Large intestine (tissue), 3 donors: ENCODE results near the gene ARAP2. TPM values are rescaled to one million over a fixed set of nuclear protein-coding genes. Genes with fewer than 3 reads are reported as not detected.
"Not testable (repeated sequence)": the region's sequence is repeated elsewhere in the genome, so short reads cannot be mapped to it uniquely, and the experiment has no call there.

Experiments
- DNase-seq, 2 donors: peaks; one replicate each; pipeline versions ENCODE4 v3.0.0 to v3.0.0-alpha.2; 2013
- H3K27ac ChIP-seq: one replicate; pipeline ENCODE4 v1.5.1; 2013; ENCODE audit warnings: low read length
- H3K27me3 ChIP-seq: 2 replicates; pipeline ENCODE4 v1.6.1; 2013; ENCODE audit warnings: low read length; ENCODE audit not compliant: control insufficient read depth, insufficient read depth
- H3K36me3 ChIP-seq: 2 replicates; pipeline ENCODE4 v1.6.1; 2013; ENCODE audit warnings: low read length; ENCODE audit not compliant: control insufficient read depth, insufficient read depth
- H3K4me1 ChIP-seq: one replicate; pipeline ENCODE4 v1.6.1; 2013; ENCODE audit warnings: low read length; ENCODE audit not compliant: control insufficient read depth, insufficient read depth
- H3K4me3 ChIP-seq: one replicate; pipeline ENCODE4 v1.5.1; 2013; ENCODE audit warnings: low read length
- H3K9me3 ChIP-seq: one replicate; pipeline ENCODE4 v1.6.1; 2013; ENCODE audit warnings: mild to moderate bottlenecking, low read depth, low read length, moderate library complexity; ENCODE audit not compliant: control insufficient read depth
- WGBS: methylation state at CpG from one replicate; pipeline ENCODE4 v1.1.5; 2013; ENCODE audit warnings: low lambda C conversion rate; ENCODE audit not compliant: insufficient coverage; 5-methylcytosine and 5-hydroxymethylcytosine counted together
- polyA plus RNA-seq: library from polyadenylated mRNA; unstranded; fragments of 120-200 nt; gene quantifications from one replicate; pipeline ENCODE4 v1.2.1, GENCODE V29; 2013

ARAP2 gene
- polyA plus RNA-seq, 1 donor: 13.6 TPM

GRCh38 chr4:36198861-36199260 is 45.5 kb downstream of the ARAP2 start:
- H3K27me3 ChIP-seq: no peaks in the 10 kb centered on the region
- DNase-seq: no peak
- no peak overlapping the region for H3K4me3 ChIP-seq
- no peaks in the 10 kb centered on the region for H3K4me1 ChIP-seq
- no peak overlapping the region for H3K27ac ChIP-seq
- H3K9me3 ChIP-seq: no peaks in the 10 kb centered on the region
- WGBS: no CpG with 5 or more reads among the region's 4 CpGs
- peaks cover 3% of the 10 kb centered on the region for H3K36me3 ChIP-seq

GRCh38 chr4:36198068-36198808 is 46.1 kb downstream of the ARAP2 start:
- no peaks in the 10 kb centered on the region for H3K4me1 ChIP-seq
- H3K4me3 ChIP-seq: no peak overlapping the region
- H3K27me3 ChIP-seq: no peaks in the 10 kb centered on the region
- no peak for DNase-seq
- H3K36me3 ChIP-seq: peaks cover 3% of the 10 kb centered on the region
- no peaks in the 10 kb centered on the region for H3K9me3 ChIP-seq
- H3K27ac ChIP-seq: no peak overlapping the region
- WGBS: no CpG with 5 or more reads among the region's 10 CpGs

GRCh38 chr4:36197501-36197900 is 46.8 kb downstream of the ARAP2 start:
- WGBS: no CpG with 5 or more reads among the region's 5 CpGs
- no peaks in the 10 kb centered on the region for H3K4me1 ChIP-seq
- no peak overlapping the region for H3K27ac ChIP-seq
- H3K4me3 ChIP-seq: no peak overlapping the region
- H3K27me3 ChIP-seq: no peaks in the 10 kb centered on the region
- H3K9me3 ChIP-seq: no peaks in the 10 kb centered on the region
- H3K36me3 ChIP-seq: peaks cover 3% of the 10 kb centered on the region
- DNase-seq: no peak

GRCh38 chr4:36196145-36196913 is 48.0 kb downstream of the ARAP2 start:
- no peak for DNase-seq
- Histone ChIP-seq H3K4me1 (no peaks in the 10 kb centered on the region), H3K27ac (no peak overlapping the region), H3K9me3 (no peaks in the 10 kb centered on the region), H3K4me3 (no peak overlapping the region), H3K36me3 (peaks cover 3% of the 10 kb centered on the region), H3K27me3 (no peaks in the 10 kb centered on the region)
- WGBS: no CpG with 5 or more reads among the region's 7 CpGs

DNA sequence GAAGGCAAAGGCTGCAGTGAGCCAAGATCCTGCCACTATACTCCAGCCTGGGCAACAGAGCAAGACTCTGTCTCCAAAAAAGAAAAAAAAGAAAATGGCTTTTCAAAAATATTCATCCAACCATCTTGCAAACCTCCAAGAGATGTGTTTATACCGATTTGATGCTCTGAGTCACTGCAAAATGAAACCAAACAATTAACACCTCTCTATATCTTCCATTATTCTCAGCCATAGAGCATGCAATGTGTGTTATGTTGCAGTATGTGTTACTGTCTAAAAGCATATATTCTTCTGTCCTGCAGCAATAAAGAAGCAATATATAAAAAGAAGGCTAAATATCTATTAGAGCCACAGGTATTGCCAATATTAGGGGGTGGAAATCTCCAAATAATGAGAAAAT is 51.4 kb downstream of the ARAP2 start:
- no peak for DNase-seq
- no CpG with 5 or more reads among the region's 1 CpG for WGBS
- Histone ChIP-seq H3K27me3 (no peaks in the 10 kb centered on the region), H3K36me3 (no peaks in the 10 kb centered on the region), H3K4me3 (no peak overlapping the region), H3K4me1 (no peaks in the 10 kb centered on the region), H3K9me3 (no peaks in the 10 kb centered on the region), H3K27ac (no peak overlapping the region)

- DNase-seq: no peak
- H3K9me3 ChIP-seq: no peaks in the 10 kb centered on the region
- 72% methylated on average over 3 of the region's 3 CpGs for WGBS
- H3K36me3 ChIP-seq: peaks cover 9% of the 10 kb centered on the region
- no peak overlapping the region for H3K4me3 ChIP-seq
- H3K27ac ChIP-seq: no peak overlapping the region
- no peaks in the 10 kb centered on the region for H3K4me1 ChIP-seq
- H3K27me3 ChIP-seq: no peaks in the 10 kb centered on the region
Observed at GRCh38 chr4:36189511-36190226, 54.6 kb downstream of the ARAP2 start.

- no peak for DNase-seq
- peaks cover 9% of the 10 kb centered on the region for H3K36me3 ChIP-seq
- 78% methylated on average over 3 of the region's 4 CpGs for WGBS
- H3K4me3 ChIP-seq: no peak overlapping the region
- no peaks in the 10 kb centered on the region for H3K4me1 ChIP-seq
- H3K9me3 ChIP-seq: no peaks in the 10 kb centered on the region
- H3K27ac ChIP-seq: no peak overlapping the region
- H3K27me3 ChIP-seq: no peaks in the 10 kb centered on the region
Observed at GRCh38 chr4:36187723-36188333, 56.5 kb downstream of the ARAP2 start.

DNA sequence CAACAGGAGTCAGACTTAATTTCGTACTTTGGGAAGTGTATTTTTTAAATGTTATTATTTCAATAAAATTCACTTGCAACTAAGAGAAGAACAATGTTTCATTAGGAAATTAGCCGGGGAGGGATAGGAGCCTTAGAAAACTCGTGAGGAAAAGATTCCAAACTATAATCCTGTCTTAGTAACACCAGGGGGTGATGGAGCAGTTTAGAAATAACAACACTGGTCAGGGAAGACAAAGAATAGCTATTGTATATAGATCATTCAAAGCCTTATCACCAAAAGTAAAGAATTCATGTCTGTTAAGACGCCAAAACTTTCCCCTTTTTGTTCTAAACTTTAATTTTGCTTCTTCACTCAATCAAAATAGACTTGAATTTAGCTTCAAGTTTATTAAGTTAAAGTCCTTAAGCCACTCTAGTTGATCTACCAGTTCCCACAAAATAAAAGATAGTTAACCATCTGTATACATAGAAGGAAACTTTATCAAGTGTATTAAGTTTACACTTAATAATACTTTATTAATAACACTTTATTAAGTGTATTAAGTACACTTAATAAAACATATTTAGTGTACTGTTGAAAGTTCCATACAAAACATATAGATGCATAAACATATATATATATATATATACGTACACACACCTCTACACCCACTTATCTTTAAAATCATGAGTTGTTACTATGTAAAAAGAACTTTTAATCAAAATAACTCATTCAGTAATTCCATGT is 60.5 kb downstream of the ARAP2 start:
- no peak overlapping the region for H3K27ac ChIP-seq
- DNase-seq: no peak
- no peak overlapping the region for H3K4me3 ChIP-seq
- no peaks in the 10 kb centered on the region for H3K27me3 ChIP-seq
- whole genome bisulfite sequencing: 82% methylated on average over 5 of the region's 5 CpGs
- H3K36me3 ChIP-seq: peaks cover 9% of the 10 kb centered on the region
- no peaks in the 10 kb centered on the region for H3K4me1 ChIP-seq
- H3K9me3 ChIP-seq: no peaks in the 10 kb centered on the region

GRCh38 chr4:36183232-36183631 is 61.1 kb downstream of the ARAP2 start:
- Histone ChIP-seq H3K4me3 (no peak overlapping the region), H3K27ac (no peak overlapping the region), H3K36me3 (peaks cover 9% of the 10 kb centered on the region), H3K4me1 (no peaks in the 10 kb centered on the region), H3K9me3 (no peaks in the 10 kb centered on the region), H3K27me3 (no peaks in the 10 kb centered on the region)
- no CpG with 5 or more reads among the region's 3 CpGs for WGBS
- DNase-seq: no peak

- H3K9me3 ChIP-seq, H3K4me1 ChIP-seq, DNase-seq, H3K36me3 ChIP-seq, H3K27ac ChIP-seq, H3K4me3 ChIP-seq, H3K27me3 ChIP-seq: not testable (repeated sequence)
- WGBS: 100% methylated on average over 2 of the region's 9 CpGs
Observed at GRCh38 chr4:36182315-36182714, 62.0 kb downstream of the ARAP2 start.
